Activated CD8-positive, alpha-beta T cell treated with anti-CD3 and anti-CD28 coated beads, Interleukin-2, amount 10 ng/mL, durations not matched to agents 7 days and 5 days (primary cell): Measurements from ENCODE around the gene PPP2R5E. TPM values are rescaled to one million over a fixed set of nuclear protein-coding genes. Genes with fewer than 3 reads are reported as not detected.

Experiments used
- ATAC-seq: fragments of 150-1000 bp; cut with Tn5 transposase; one replicate; pipeline ENCODE4 v1.10.0; 2021; ENCODE audit warnings: moderate library complexity
- CTCF ChIA-PET: fragments of 350-600 bp; sonication (Branson Sonifier 250); formaldehyde crosslinking; loops from one replicate; lab custom pipeline; 2021; ENCODE audit warnings: antibody characterized with exemption; lab: Charles Lee
- POLR2A ChIA-PET: fragments of 350-600 bp; sonication (Branson Sonifier 250); formaldehyde crosslinking; loops from one replicate; lab custom pipeline; 2021; ENCODE audit warnings: antibody characterized with exemption; lab: Charles Lee
- DNase-seq: peaks from one replicate; pipeline ENCODE4 v3.0.0-alpha.2; 2020
- H3K27ac Mint-ChIP-seq: one replicate; pipeline ENCODE4 v1.8.0; 2021; ENCODE audit warnings: mild to moderate bottlenecking, mixed read lengths
- H3K27me3 Mint-ChIP-seq: one replicate; pipeline ENCODE4 v1.8.0; 2021; ENCODE audit warnings: low read depth, mixed read lengths
- H3K36me3 Mint-ChIP-seq: one replicate; pipeline ENCODE4 v1.8.0; 2021; ENCODE audit warnings: low read depth, mixed read lengths
- H3K4me1 Mint-ChIP-seq: one replicate; pipeline ENCODE4 v1.8.0; 2021; ENCODE audit warnings: low read depth, mixed read lengths
- H3K4me3 Mint-ChIP-seq: one replicate; pipeline ENCODE4 v1.8.0; 2021; ENCODE audit warnings: mild to moderate bottlenecking, mixed read lengths
- H3K9me3 Mint-ChIP-seq: one replicate; pipeline ENCODE4 v1.8.0; 2022; ENCODE audit warnings: mixed read lengths; ENCODE audit not compliant: insufficient read depth
- total RNA-seq, 2 experiments: library from RNA; stranded (reverse); gene quantifications; one replicate each; pipeline ENCODE4 v1.2.3, GENCODE V29; 2021

Gene PPP2R5E
- total RNA-seq, 2 experiments from 2014 or later: 49.7 to 50.4 TPM

GRCh38 chr14:63426838-63427352, 116.3 kb downstream of the PPP2R5E start:
- H3K4me3 Mint-ChIP-seq: no peak overlapping the region
- CTCF ChIA-PET: no interaction called here
- H3K27me3 Mint-ChIP-seq: no peaks in the 10 kb centered on the region
- POLR2A ChIA-PET: no interaction called here
- peaks cover under 1% of the 10 kb centered on the region for H3K36me3 Mint-ChIP-seq
- ATAC-seq (no peak), DNase-seq (no peak)
- no peaks in the 10 kb centered on the region for H3K9me3 Mint-ChIP-seq
- no peaks in the 10 kb centered on the region for H3K4me1 Mint-ChIP-seq
- H3K27ac Mint-ChIP-seq: no peak overlapping the region

- ChIA-PET POLR2A (no interaction called here), CTCF (no interaction called here)
- peaks cover 20% of the 10 kb centered on the region for H3K36me3 Mint-ChIP-seq
- H3K4me3 Mint-ChIP-seq: no peak overlapping the region
- ATAC-seq: no peak
- H3K4me1 Mint-ChIP-seq: no peaks in the 10 kb centered on the region
- no peak overlapping the region for H3K27ac Mint-ChIP-seq
- no peaks in the 10 kb centered on the region for H3K9me3 Mint-ChIP-seq
- H3K27me3 Mint-ChIP-seq: no peaks in the 10 kb centered on the region
- DNase-seq: no peak
These were observed 119.3 kb downstream of the PPP2R5E start for GRCh38 chr14:63423889-63424288.

- POLR2A ChIA-PET: no interaction called here
- H3K27me3 Mint-ChIP-seq: no peaks in the 10 kb centered on the region
- DNase-seq: no peak
- no peaks in the 10 kb centered on the region for H3K9me3 Mint-ChIP-seq
- H3K4me3 Mint-ChIP-seq: no peak overlapping the region
- no peak overlapping the region for H3K27ac Mint-ChIP-seq
- no peaks in the 10 kb centered on the region for H3K4me1 Mint-ChIP-seq
- H3K36me3 Mint-ChIP-seq: peaks cover 20% of the 10 kb centered on the region
- CTCF ChIA-PET: no interaction called here
- no peak for ATAC-seq
These were observed 119.8 kb downstream of the PPP2R5E start for GRCh38 chr14:63423381-63423780.

GRCh38 chr14:63421919-63422318, 121.3 kb downstream of the PPP2R5E start:
- CTCF ChIA-PET: no interaction called here
- Mint-ChIP-seq H3K27me3 (no peaks in the 10 kb centered on the region), H3K36me3 (peaks cover 20% of the 10 kb centered on the region), H3K4me1 (no peaks in the 10 kb centered on the region), H3K4me3 (no peak overlapping the region), H3K9me3 (no peaks in the 10 kb centered on the region), H3K27ac (no peak overlapping the region)
- no peak for ATAC-seq
- POLR2A ChIA-PET: no interaction called here
- no peak for DNase-seq

GRCh38 chr14:63421226-63421625, 122.0 kb downstream of the PPP2R5E start:
- no peaks in the 10 kb centered on the region for H3K9me3 Mint-ChIP-seq
- no peak overlapping the region for H3K4me3 Mint-ChIP-seq
- no peaks in the 10 kb centered on the region for H3K4me1 Mint-ChIP-seq
- H3K36me3 Mint-ChIP-seq: peaks cover 20% of the 10 kb centered on the region
- no peaks in the 10 kb centered on the region for H3K27me3 Mint-ChIP-seq
- ChIA-PET POLR2A (no interaction called here), CTCF (no interaction called here)
- H3K27ac Mint-ChIP-seq: no peak overlapping the region
- ATAC-seq (no peak), DNase-seq (no peak)

GRCh38 chr14:63418020-63418419, 125.2 kb downstream of the PPP2R5E start:
- Mint-ChIP-seq H3K4me3 (no peak overlapping the region), H3K9me3 (no peaks in the 10 kb centered on the region), H3K27ac (no peak overlapping the region), H3K4me1 (no peaks in the 10 kb centered on the region), H3K27me3 (no peaks in the 10 kb centered on the region), H3K36me3 (peaks cover 26% of the 10 kb centered on the region)
- no peak for DNase-seq
- CTCF ChIA-PET: no interaction called here
- ATAC-seq: no peak
- POLR2A ChIA-PET: no interaction called here

GRCh38 chr14:63413009-63413408, 130.2 kb downstream of the PPP2R5E start:
- H3K9me3 Mint-ChIP-seq: no peaks in the 10 kb centered on the region
- H3K4me3 Mint-ChIP-seq: no peak overlapping the region
- DNase-seq: no peak
- no peak for ATAC-seq
- POLR2A ChIA-PET: no interaction called here
- H3K36me3 Mint-ChIP-seq: peaks cover 27% of the 10 kb centered on the region
- CTCF ChIA-PET: no interaction called here
- no peak overlapping the region for H3K27ac Mint-ChIP-seq
- H3K4me1 Mint-ChIP-seq: no peaks in the 10 kb centered on the region
- H3K27me3 Mint-ChIP-seq: no peaks in the 10 kb centered on the region

- H3K27me3 Mint-ChIP-seq: no peaks in the 10 kb centered on the region
- peaks cover 9% of the 10 kb centered on the region for H3K4me1 Mint-ChIP-seq
- no peak overlapping the region for H3K27ac Mint-ChIP-seq
- H3K36me3 Mint-ChIP-seq: peaks cover 21% of the 10 kb centered on the region
- POLR2A ChIA-PET: no interaction called here
- CTCF ChIA-PET: interaction anchor here (0.6 to 1.2 kb wide), 3 partner anchors 9 to 364 kb away, joined by 3 read pairs; no protein-coding TSS in a partner anchor
- no peak overlapping the region for H3K4me3 Mint-ChIP-seq
- DNase-seq (no peak), ATAC-seq (no peak)
- no peaks in the 10 kb centered on the region for H3K9me3 Mint-ChIP-seq
These were observed 136.8 kb downstream of the PPP2R5E start for GRCh38 chr14:63406333-63406732.

GRCh38 chr14:63405715-63406114, 137.5 kb downstream of the PPP2R5E start:
- CTCF ChIA-PET: interaction anchor here (0.6 to 1.7 kb wide), 4 partner anchors 9 to 141 kb away, joined by 3 to 6 read pairs (median 4); no protein-coding TSS in a partner anchor
- Mint-ChIP-seq H3K27me3 (no peaks in the 10 kb centered on the region), H3K9me3 (no peaks in the 10 kb centered on the region), H3K4me1 (peaks cover 9% of the 10 kb centered on the region), H3K4me3 (no peak overlapping the region), H3K36me3 (peaks cover 17% of the 10 kb centered on the region), H3K27ac (no peak overlapping the region)
- ATAC-seq (no peak), DNase-seq (no peak)
- POLR2A ChIA-PET: no interaction called here

- Mint-ChIP-seq H3K4me1 (peaks cover 9% of the 10 kb centered on the region), H3K27ac (peak overlapping the region; percentile 22), H3K27me3 (no peaks in the 10 kb centered on the region), H3K4me3 (no peak overlapping the region), H3K9me3 (no peaks in the 10 kb centered on the region), H3K36me3 (peaks cover 19% of the 10 kb centered on the region)
- ATAC-seq (no peak), DNase-seq (no peak)
- ChIA-PET CTCF (interaction anchor here (1.4 to 1.7 kb wide), 3 partner anchors 16 to 142 kb away, joined by 3 to 6 read pairs (median 4); no protein-coding TSS in a partner anchor), POLR2A (no interaction called here)
These were observed 138.3 kb downstream of the PPP2R5E start for GRCh38 chr14:63404906-63405305.

- Mint-ChIP-seq H3K27me3 (no peaks in the 10 kb centered on the region), H3K9me3 (no peaks in the 10 kb centered on the region), H3K4me3 (no peak overlapping the region), H3K4me1 (peaks cover 5% of the 10 kb centered on the region), H3K36me3 (peaks cover 30% of the 10 kb centered on the region), H3K27ac (peak overlapping the region; percentile 33)
- no peak for ATAC-seq
- CTCF ChIA-PET: interaction anchor here (0.9 kb wide), 1 partner anchor 13 kb away, joined by 4 read pairs; no protein-coding TSS in a partner anchor
- POLR2A ChIA-PET: no interaction called here
- no peak for DNase-seq
These were observed 141.5 kb downstream of the PPP2R5E start for GRCh38 chr14:63401646-63402045.

- ChIA-PET POLR2A (no interaction called here), CTCF (no interaction called here)
- Mint-ChIP-seq H3K4me1 (peaks cover 4% of the 10 kb centered on the region), H3K9me3 (no peaks in the 10 kb centered on the region), H3K36me3 (peaks cover 28% of the 10 kb centered on the region), H3K4me3 (no peak overlapping the region), H3K27me3 (no peaks in the 10 kb centered on the region), H3K27ac (no peak overlapping the region)
- DNase-seq (no peak), ATAC-seq (no peak)
These were observed 144.2 kb downstream of the PPP2R5E start for GRCh38 chr14:63398952-63399351.

GRCh38 chr14:63394841-63395240, 148.3 kb downstream of the PPP2R5E start:
- ChIA-PET CTCF (interaction anchor here (1.0 kb wide), 1 partner anchor 148 kb away, joined by 3 read pairs; the partner anchor contains the start of gene PPP2R5E), POLR2A (no interaction called here)
- H3K27ac Mint-ChIP-seq: no peak overlapping the region
- no peaks in the 10 kb centered on the region for H3K9me3 Mint-ChIP-seq
- DNase-seq: no peak
- H3K4me3 Mint-ChIP-seq: no peak overlapping the region
- no peaks in the 10 kb centered on the region for H3K27me3 Mint-ChIP-seq
- no peak for ATAC-seq
- H3K36me3 Mint-ChIP-seq: peaks cover 38% of the 10 kb centered on the region
- H3K4me1 Mint-ChIP-seq: peaks cover 3% of the 10 kb centered on the region
